ENCODE results near the gene DIRAS1.

Gene DIRAS1

GRCh38 chr19:2720777-2721569 is at the start of gene DIRAS1:
Gene DIRAS1, minus strand, starts transcription at chr19:2721372. Its CDS starts 3,566 bp downstream, at chr19:2717806.
- no peak for DNase-seq (ENCODE audit: low read depth)

GRCh38 chr19:2770055-2771013 is 49.2 kb upstream of the DIRAS1 start:
- DNase-seq (ENCODE audit: low read depth) = no peak

- no peak for DNase-seq (ENCODE audit: low read depth)
Observed at GRCh38 chr19:2769218-2769617, 48.0 kb upstream of the DIRAS1 start.

- DNase-seq (ENCODE audit: low read depth) = no peak
Observed at GRCh38 chr19:2768365-2769132, 47.4 kb upstream of the DIRAS1 start.

- DNase-seq (ENCODE audit: low read depth) = no peak
Observed at GRCh38 chr19:2767688-2768087, 46.5 kb upstream of the DIRAS1 start.

GRCh38 chr19:2766594-2767372 is 45.6 kb upstream of the DIRAS1 start:
- no peak for DNase-seq (ENCODE audit: low read depth)

- DNase-seq (ENCODE audit: low read depth) = no peak
Observed at GRCh38 chr19:2765376-2765775, 44.2 kb upstream of the DIRAS1 start.

GRCh38 chr19:2764945-2765344 is 43.8 kb upstream of the DIRAS1 start:
- DNase-seq (ENCODE audit: low read depth) = no peak

- DNase-seq (ENCODE audit: low read depth) = no peak
Observed at GRCh38 chr19:2763687-2764086, 42.5 kb upstream of the DIRAS1 start.

- DNase-seq (ENCODE audit: low read depth) = no peak
Observed at GRCh38 chr19:2762783-2763496, 41.8 kb upstream of the DIRAS1 start.

- DNase-seq (ENCODE audit: low read depth) = no peak
Observed at GRCh38 chr19:2761876-2762782, 41.0 kb upstream of the DIRAS1 start.

- DNase-seq (ENCODE audit: low read depth) = no peak
Observed at GRCh38 chr19:2761309-2761677, 40.1 kb upstream of the DIRAS1 start.

GRCh38 chr19:2759965-2760364 is 38.8 kb upstream of the DIRAS1 start:
- DNase-seq (ENCODE audit: low read depth) = no peak

GRCh38 chr19:2759362-2759761 is 38.2 kb upstream of the DIRAS1 start:
- DNase-seq (ENCODE audit: low read depth) = no peak

- DNase-seq (ENCODE audit: low read depth) = no peak
Observed at GRCh38 chr19:2758601-2759313, 37.6 kb upstream of the DIRAS1 start.

GRCh38 chr19:2756921-2757881 is 36.0 kb upstream of the DIRAS1 start:
- DNase-seq (ENCODE audit: low read depth) = no peak

GRCh38 chr19:2756477-2756876 is 35.3 kb upstream of the DIRAS1 start:
- no peak for DNase-seq (ENCODE audit: low read depth)

- DNase-seq (ENCODE audit: low read depth) = no peak
Observed at GRCh38 chr19:2755811-2756210, 34.6 kb upstream of the DIRAS1 start.
